B cell (primary cell): ENCODE measurements around the gene RAD23A. TPM values are rescaled to one million over a fixed set of nuclear protein-coding genes. Genes with fewer than 3 reads are reported as not detected.

Source experiments
- ATAC-seq: fragments of 200-7000 bp; cut with Tn5 transposase; one replicate; pipeline ENCODE4 v1.10.0; 2021; ENCODE audit warnings: low read depth, mild to moderate bottlenecking, moderate number of reproducible peaks, moderate library complexity
- CTCF ChIA-PET: fragments of 350-600 bp; sonication (Branson Sonifier 250); formaldehyde crosslinking; loops from one replicate; lab custom pipeline; 2021; ENCODE audit warnings: antibody characterized with exemption, inconsistent platforms; lab: Charles Lee
- POLR2A ChIA-PET: fragments of 350-600 bp; sonication (Branson Sonifier 250); formaldehyde crosslinking; loops from one replicate; lab custom pipeline; 2021; ENCODE audit warnings: antibody characterized with exemption; lab: Charles Lee
- DNase-seq: peaks from one replicate; pipeline ENCODE4 v3.0.0; 2013
- H2AFZ ChIP-seq: 2 replicates; pipeline ENCODE4 v1.6.1; 2012; ENCODE audit warnings: mild to moderate bottlenecking, low read depth, low read length; ENCODE audit not compliant: insufficient read depth, poor library complexity, severe bottlenecking
- H3K27ac ChIP-seq, 2 donors: 1 replicate in 1 of 2; 2 replicates in 1 of 2; pipeline ENCODE4 v1.5.1; 2012 to 2013; ENCODE audit warnings: low read length in 2 of 2, mild to moderate bottlenecking in 2 of 2, moderate library complexity in 1 of 2
- H3K27me3 ChIP-seq, 4 experiments: fragments of 200-600 bp in 1 of 4; sonication (generic) in 1 of 4; replicated peaks in 1 of 4; 1 replicate in 2 of 4; 2 replicates in 2 of 4; pipeline versions ENCODE4 v1.6.1 to v1.7.0; 2013 to 2016; ENCODE audit warnings: low read length in 3 of 4, mild to moderate bottlenecking in 2 of 4, mixed read lengths in 1 of 4, moderate library complexity in 1 of 4; ENCODE audit not compliant: insufficient read depth in 4 of 4, control insufficient read depth in 3 of 4; ENCODE audit errors: control extremely low read depth in 1 of 4
- H3K36me3 ChIP-seq, 2 experiments: replicated peaks in 1 of 2; 1 replicate in 1 of 2; 2 replicates in 1 of 2; pipeline versions ENCODE4 v1.6.1 to v1.7.1; 2013; ENCODE audit warnings: low read length in 1 of 2; ENCODE audit not compliant: insufficient read depth in 2 of 2, control insufficient read depth in 1 of 2; ENCODE audit errors: control extremely low read depth in 1 of 2, extremely low read depth in 1 of 2
- H3K4me1 ChIP-seq, 2 donors: fragments of 200-600 bp in 1 of 2; sonication (generic) in 1 of 2; 1 replicate in 1 of 2; 2 replicates in 1 of 2; pipeline versions ENCODE4 v1.5.1 to v1.6.1; 2013 to 2017; ENCODE audit warnings: low read length in 2 of 2; ENCODE audit not compliant: control insufficient read depth in 2 of 2, insufficient read depth in 2 of 2
- H3K4me2 ChIP-seq: replicated peaks from 2 replicates; pipeline ENCODE3; 2012; ENCODE audit warnings: mild to moderate bottlenecking, low read depth, low read length; ENCODE audit not compliant: poor library complexity, severe bottlenecking
- H3K4me3 ChIP-seq, 5 experiments: fragments of 200-600 bp in 1 of 5; sonication (generic) in 1 of 5; 1 replicate in 3 of 5; 2 replicates in 2 of 5; pipeline versions ENCODE4 v1.5.1 to v1.7.0; 2011 to 2016; ENCODE audit warnings: low read length in 4 of 5, mild to moderate bottlenecking in 4 of 5, low read depth in 2 of 5, control low read depth in 1 of 5, moderate library complexity in 1 of 5; ENCODE audit not compliant: insufficient read depth in 1 of 5; ENCODE audit errors: control extremely low read depth in 1 of 5, extremely low read depth in 1 of 5
- H3K79me2 ChIP-seq: fragments of 200-600 bp; sonication (generic); one replicate; pipeline ENCODE4 v1.6.0; 2016; ENCODE audit warnings: low read length; ENCODE audit not compliant: control insufficient read depth, insufficient read depth
- H3K9ac ChIP-seq: fragments of 200-600 bp; sonication (generic); 2 replicates; pipeline ENCODE4 v1.6.1; 2017; ENCODE audit warnings: mild to moderate bottlenecking, low read length, moderate library complexity
- H3K9me3 ChIP-seq, 3 donors: one replicate each; pipeline versions ENCODE4 v1.6.1 to v1.7.1; 2013; ENCODE audit warnings: low read length in 2 of 3; ENCODE audit not compliant: control insufficient read depth in 2 of 3, insufficient read depth in 1 of 3; ENCODE audit errors: control extremely low read depth in 1 of 3
- H4K20me1 ChIP-seq: 2 replicates; pipeline ENCODE4 v1.6.0; 2012; ENCODE audit warnings: mild to moderate bottlenecking, low read length; ENCODE audit not compliant: insufficient read depth, control insufficient read depth, poor library complexity, severe bottlenecking
- H3K27ac Mint-ChIP-seq: one replicate; pipeline ENCODE4 v1.8.0; 2021; ENCODE audit warnings: mixed read lengths
- H3K27me3 Mint-ChIP-seq: one replicate; pipeline ENCODE4 v1.8.0; 2021; ENCODE audit warnings: mixed read lengths
- H3K4me1 Mint-ChIP-seq: one replicate; pipeline ENCODE4 v1.8.0; 2021; ENCODE audit warnings: mixed read lengths
- H3K4me3 Mint-ChIP-seq: one replicate; pipeline ENCODE4 v1.8.0; 2021; ENCODE audit warnings: mixed read lengths
- H3K9me3 Mint-ChIP-seq: one replicate; pipeline ENCODE4 v1.8.0; 2022; ENCODE audit warnings: mixed read lengths; ENCODE audit not compliant: insufficient read depth
- CTCF ChIP-seq: fragments of 200-600 bp; IDR thresholded peaks from one replicate; pipeline ENCODE4 v1.8.0; 2022; ENCODE audit warnings: antibody characterized with exemption, mild to moderate bottlenecking
- EZH2 ChIP-seq: IDR thresholded peaks from 2 replicates; pipeline ENCODE4 v1.6.1; 2012; ENCODE audit warnings: borderline replicate concordance, low read depth, mild to moderate bottlenecking, moderate library complexity, low read length; ENCODE audit not compliant: insufficient read depth, poor library complexity, severe bottlenecking
- WGBS: methylation state at CpG from one replicate; pipeline ENCODE4 v1.1.5; 2013; ENCODE audit warnings: missing lambda C conversion rate; ENCODE audit not compliant: insufficient coverage; 5-methylcytosine and 5-hydroxymethylcytosine counted together
- intact Hi-C: fragments of 100-400 bp; cut with micrococcal nuclease; formaldehyde crosslinking; loops from one replicate; pipeline ENCODE4 v1.10.0; 2022
- polyA plus RNA-seq: library from polyadenylated mRNA; depleted of rRNA; stranded (reverse); fragments of >200 nt; gene quantifications from 2 replicates; pipeline ENCODE4 v1.2.3, GENCODE V29; 2012
- total RNA-seq, 2 donors: library from RNA; stranded (reverse); fragments of 120-200 nt in 1 of 2; gene quantifications; 1 replicate in 1 of 2; 2 replicates in 1 of 2; pipeline versions ENCODE4 v1.2.3 to v1.2.4, GENCODE V29; 2013 to 2022

The RAD23A gene
- total and polyA plus RNA-seq, 2 donors (not counting 1 experiment from before 2014, with no cell fraction given), result 100 to 106 TPM

- DNase-seq (no peak), ATAC-seq (no peak)
- no peaks in the 10 kb centered on the region for H3K79me2 ChIP-seq
- peaks cover 0 to 13% (median 4%) of the 10 kb centered on the region in 4 experiments for H3K27me3 ChIP-seq
- Mint-ChIP-seq H3K27me3 (peaks cover 13% of the 10 kb centered on the region), H3K4me1 (peaks cover 11% of the 10 kb centered on the region), H3K4me3 (no peak overlapping the region), H3K27ac (no peak overlapping the region), H3K9me3 (no peaks in the 10 kb centered on the region)
- H3K9ac ChIP-seq, result no peak overlapping the region
- H2AFZ ChIP-seq, result no peak overlapping the region
- WGBS, result 87% methylated on average over 11 of the region's 22 CpGs
- H4K20me1 ChIP-seq, result no peaks in the 10 kb centered on the region
- POLR2A ChIA-PET, result no interaction called here
- CTCF ChIA-PET, result no interaction called here
- no peak for TF ChIP-seq EZH2
- TF ChIP-seq CTCF, result no peak
- H3K9me3 ChIP-seq, result no peaks in the 10 kb centered on the region
- no peak overlapping the region for H3K4me2 ChIP-seq
- H3K36me3 ChIP-seq, result no peaks in the 10 kb centered on the region
- H3K4me3 ChIP-seq, result no peak overlapping the region
- intact Hi-C loops, result loop anchor here (5.0 kb wide), 1 partner anchor 1223 kb away; the partner anchor contains the start of gene ZNF441
- H3K4me1 ChIP-seq, result peaks cover 6 to 10% of the 10 kb centered on the region in 2 donors
- no peak overlapping the region for H3K27ac ChIP-seq
Observed at GRCh38 chr19:12990431-12990830, 44.8 kb downstream of the RAD23A start.

GRCh38 chr19:12990853-12991252, 45.2 kb downstream of the RAD23A start:
- ATAC-seq, result no peak

More at GRCh38 chr19:12990853-12991252, 45.2 kb downstream of the RAD23A start:
- Histone ChIP-seq H3K4me3 (no peak overlapping the region), H3K27me3 (peaks cover 0 to 13% (median 4%) of the 10 kb centered on the region in 4 experiments), H3K4me1 (peaks cover 6% of the 10 kb centered on the region in 2 donors), H2AFZ (no peak overlapping the region), H4K20me1 (no peaks in the 10 kb centered on the region), H3K27ac (no peak overlapping the region), H3K79me2 (no peaks in the 10 kb centered on the region), H3K4me2 (no peak overlapping the region), H3K36me3 (no peaks in the 10 kb centered on the region), H3K9me3 (no peaks in the 10 kb centered on the region), H3K9ac (no peak overlapping the region)
- no peak for TF ChIP-seq EZH2
- no peak for TF ChIP-seq CTCF
- H3K27ac Mint-ChIP-seq, result no peak overlapping the region
- CTCF ChIA-PET, result no interaction called here
- DNase-seq, result no peak
- peaks cover 13% of the 10 kb centered on the region for H3K27me3 Mint-ChIP-seq
- POLR2A ChIA-PET, result no interaction called here
- intact Hi-C loops, result loop anchor here (5.0 kb wide), 1 partner anchor 1224 kb away; the partner anchor contains the start of gene ZNF441
- WGBS, result 83% methylated on average over 3 of the region's 3 CpGs
- H3K9me3 Mint-ChIP-seq, result no peaks in the 10 kb centered on the region
- peaks cover 8% of the 10 kb centered on the region for H3K4me1 Mint-ChIP-seq
- H3K4me3 Mint-ChIP-seq, result no peak overlapping the region
